Inferior parietal cortex (tissue), 1 donor: ENCODE data around the gene TMEM87B.
A peak's percentile ranks its signal among the peaks of the same experiment; 100 is the strongest.
"Not testable (repeated sequence)": the region's sequence is repeated elsewhere in the genome, so short reads cannot be mapped to it uniquely, and the experiment has no call there.

ENCODE experiments used
- DNase-seq: peaks from one replicate; pipeline ENCODE4 v3.0.0-alpha.2; 2016; ENCODE audit errors: extremely low spot score

Gene TMEM87B

GRCh38 chr2:112073875-112074274 lies 18.8 kb downstream of the TMEM87B start:
- no peak for DNase-seq

- DNase-seq: no peak
Observed at GRCh38 chr2:112074506-112074905, 19.4 kb downstream of the TMEM87B start.

- no peak for DNase-seq
Observed at GRCh38 chr2:112075490-112076260, 20.6 kb downstream of the TMEM87B start.

- no peak for DNase-seq
Observed at GRCh38 chr2:112077814-112078213, 22.7 kb downstream of the TMEM87B start.

- no peak for DNase-seq
Observed at GRCh38 chr2:112081262-112081661, 26.2 kb downstream of the TMEM87B start.

- DNase-seq: no peak
Observed at GRCh38 chr2:112084689-112085374, 29.8 kb downstream of the TMEM87B start.

- DNase-seq: no peak
Observed at GRCh38 chr2:112085375-112085730, 30.3 kb downstream of the TMEM87B start.

GRCh38 chr2:112085916-112086669 lies 31.0 kb downstream of the TMEM87B start:
- DNase-seq: no peak

- no peak for DNase-seq
Observed at GRCh38 chr2:112087346-112088020, 32.4 kb downstream of the TMEM87B start.

- no peak for DNase-seq
Observed at GRCh38 chr2:112089375-112089774, 34.3 kb downstream of the TMEM87B start.

- DNase-seq: no peak
Observed at GRCh38 chr2:112092286-112093041, 37.4 kb downstream of the TMEM87B start.

GRCh38 chr2:112093216-112093615 lies 38.1 kb downstream of the TMEM87B start:
- DNase-seq: no peak

GRCh38 chr2:112095681-112096080 lies 40.6 kb downstream of the TMEM87B start:
- DNase-seq: no peak

GRCh38 chr2:112096098-112096497 lies 41.0 kb downstream of the TMEM87B start:
- DNase-seq: no peak

- DNase-seq: no peak
Observed at GRCh38 chr2:112108178-112108832, 53.2 kb downstream of the TMEM87B start.

GRCh38 chr2:112109278-112109677 lies 54.2 kb downstream of the TMEM87B start:
- no peak for DNase-seq

- no peak for DNase-seq
Observed at GRCh38 chr2:112110966-112111365, 55.9 kb downstream of the TMEM87B start.

- DNase-seq: not testable (repeated sequence)
Observed at GRCh38 chr2:112113354-112113753, 58.3 kb downstream of the TMEM87B start.

- no peak for DNase-seq
Observed at GRCh38 chr2:112118148-112118547, 63.1 kb downstream of the TMEM87B start.

- peak; percentile 77 for DNase-seq
Observed at GRCh38 chr2:112121682-112122254, 66.7 kb downstream of the TMEM87B start.
